Fibroblast of the conjunctiva (primary cell): ENCODE measurements around the gene VASN.

Source experiments
- DNase-seq: peaks from one replicate; pipeline ENCODE4 v3.0.0-alpha.2; 2010; ENCODE audit warnings: low read depth

The VASN gene

GRCh38 chr16:4354512-4355409 lies 16.9 kb upstream of the VASN start:
- DNase-seq, result no peak

GRCh38 chr16:4356820-4357219 lies 14.8 kb upstream of the VASN start:
- no peak for DNase-seq

GRCh38 chr16:4358236-4358635 lies 13.4 kb upstream of the VASN start:
- no peak for DNase-seq

GRCh38 chr16:4358831-4359561 lies 12.7 kb upstream of the VASN start:
- no peak for DNase-seq

- DNase-seq, result no peak
These were observed 11.7 kb upstream of the VASN start for GRCh38 chr16:4359914-4360313.

GRCh38 chr16:4360538-4361021 lies 11.1 kb upstream of the VASN start:
- no peak for DNase-seq

GRCh38 chr16:4361033-4361943 lies 10.4 kb upstream of the VASN start:
- no peak for DNase-seq

GRCh38 chr16:4361944-4362311 lies 9.7 kb upstream of the VASN start:
- no peak for DNase-seq

GRCh38 chr16:4362476-4363135 lies 9.0 kb upstream of the VASN start:
- no peak for DNase-seq

GRCh38 chr16:4364196-4365013 lies 7.2 kb upstream of the VASN start:
- no peak for DNase-seq

GRCh38 chr16:4365014-4365406 lies 6.6 kb upstream of the VASN start:
- DNase-seq, result no peak

- DNase-seq, result no peak
These were observed 6.0 kb upstream of the VASN start for GRCh38 chr16:4365615-4366014.

GRCh38 chr16:4366016-4366415 lies 5.6 kb upstream of the VASN start:
- DNase-seq, result no peak

- DNase-seq, result no peak
These were observed 4.2 kb upstream of the VASN start for GRCh38 chr16:4367393-4367856.

GRCh38 chr16:4369007-4369733 lies 2.5 kb upstream of the VASN start:
- no peak for DNase-seq

- no peak for DNase-seq
These were observed 1.5 kb upstream of the VASN start for GRCh38 chr16:4370151-4370550.

- DNase-seq, result no peak
These were observed 885 bp upstream of the VASN start for GRCh38 chr16:4370570-4371356.

GRCh38 chr16:4372001-4372577 lies 441 bp downstream of the VASN start:
- DNase-seq, result no peak
